Immature natural killer cell (primary cell): Measurements from ENCODE around the gene ZNF784. TPM values are rescaled to one million over a fixed set of nuclear protein-coding genes. Genes with fewer than 3 reads are reported as not detected.

Experiments used
- polyA plus RNA-seq, 3 donors: library from polyadenylated mRNA; unstranded; fragments of 300-500 nt; fragmentation: Illumina TruSeq; gene quantifications; one replicate each; pipeline ENCODE4 v1.2.3, GENCODE V29; 2021

ZNF784 gene
- polyA plus RNA-seq, 3 donors from 2014 or later = 0.59 to 0.78 (median 0.62) TPM

Other genes starting within 250 kb of the ZNF784 start
- not detected for gene TMEM190, start 247.7 kb downstream of the ZNF784 start, polyA plus RNA-seq
- 1 to 10 TPM in 1 of 3 donors, not detected in 2; 1.0 TPM for gene TMEM238, start 240.3 kb downstream of the ZNF784 start, polyA plus RNA-seq
- gene RPL28, start 238.6 kb downstream of the ZNF784 start, polyA plus RNA-seq = 100 to 1,000 TPM; 118 to 365 (median 350) TPM
- 10 to 100 TPM; 40.2 to 72.1 (median 47.0) TPM for gene UBE2S, start 216.8 kb downstream of the ZNF784 start, polyA plus RNA-seq
- not detected for gene SHISA7, start 181.3 kb downstream of the ZNF784 start, polyA plus RNA-seq
- 10 to 100 TPM; 30.4 to 46.0 (median 34.2) TPM for gene ISOC2, start 162.9 kb downstream of the ZNF784 start, polyA plus RNA-seq
- not detected for gene C19orf85, start 159.8 kb downstream of the ZNF784 start, polyA plus RNA-seq
- under 1 TPM; 0.14 to 0.72 (median 0.21) TPM for gene ZNF628, start 147.9 kb downstream of the ZNF784 start, polyA plus RNA-seq
- 1 to 10 TPM in 2 of 3 donors, not detected in 1; 2.7 to 4.8 TPM for gene NAT14, start 139.4 kb downstream of the ZNF784 start, polyA plus RNA-seq
- not detected for gene SSC5D, start 136.1 kb downstream of the ZNF784 start, polyA plus RNA-seq
- not detected for gene SBK2, start 87.4 kb downstream of the ZNF784 start, polyA plus RNA-seq
- gene SBK3, start 79.0 kb downstream of the ZNF784 start, polyA plus RNA-seq = not detected
- under 1 TPM in 2 of 3 donors, not detected in 1; 0.19 to 0.64 TPM for gene ZNF579, start 43.7 kb downstream of the ZNF784 start, polyA plus RNA-seq
- 1 to 10 TPM in 2 of 3 donors, under 1 TPM in 1; 0.63 to 1.7 (median 1.0) TPM for gene FIZ1, start 25.0 kb downstream of the ZNF784 start, polyA plus RNA-seq
- gene ZNF524, start 24.3 kb downstream of the ZNF784 start, polyA plus RNA-seq = 10 to 100 TPM; 23.9 to 36.4 (median 31.7) TPM
- gene ZNF865, start 18.9 kb downstream of the ZNF784 start, polyA plus RNA-seq = under 1 TPM in 2 of 3 donors, not detected in 1; 0.08 to 0.18 TPM
- 10 to 100 TPM in 2 of 3 donors, 1 to 10 TPM in 1; 9.6 to 27.8 (median 13.8) TPM for gene ZNF580, start 16.4 kb upstream of the ZNF784 start, polyA plus RNA-seq
- gene ZNF581, start 19.1 kb upstream of the ZNF784 start, polyA plus RNA-seq = 10 to 100 TPM in 2 of 3 donors, 1 to 10 TPM in 1; 8.4 to 24.9 (median 20.6) TPM
- 1 to 10 TPM in 2 of 3 donors, not detected in 1; 1.1 to 1.7 TPM for gene CCDC106, start 23.6 kb upstream of the ZNF784 start, polyA plus RNA-seq
- gene U2AF2, start 30.5 kb upstream of the ZNF784 start, polyA plus RNA-seq = 10 to 100 TPM in 1 of 3 donors, 1 to 10 TPM in 2; 3.1 to 17.0 (median 8.0) TPM
- 10 to 100 TPM in 1 of 3 donors, 1 to 10 TPM in 2; 3.0 to 15.3 (median 3.7) TPM for gene EPN1, start 50.7 kb upstream of the ZNF784 start, polyA plus RNA-seq
- gene NLRP9, start 113.8 kb upstream of the ZNF784 start, polyA plus RNA-seq = not detected
- not detected for gene RFPL4A, start 134.5 kb upstream of the ZNF784 start, polyA plus RNA-seq
- gene RFPL4AL1, start 144.6 kb upstream of the ZNF784 start, polyA plus RNA-seq = under 1 TPM in 1 of 3 donors, not detected in 2; 0.48 TPM
- not detected for gene NLRP11, start 207.4 kb upstream of the ZNF784 start, polyA plus RNA-seq
- gene NLRP4, start 212.0 kb upstream of the ZNF784 start, polyA plus RNA-seq = not detected